ENCODE measurements around the gene THBS1.

DNA sequence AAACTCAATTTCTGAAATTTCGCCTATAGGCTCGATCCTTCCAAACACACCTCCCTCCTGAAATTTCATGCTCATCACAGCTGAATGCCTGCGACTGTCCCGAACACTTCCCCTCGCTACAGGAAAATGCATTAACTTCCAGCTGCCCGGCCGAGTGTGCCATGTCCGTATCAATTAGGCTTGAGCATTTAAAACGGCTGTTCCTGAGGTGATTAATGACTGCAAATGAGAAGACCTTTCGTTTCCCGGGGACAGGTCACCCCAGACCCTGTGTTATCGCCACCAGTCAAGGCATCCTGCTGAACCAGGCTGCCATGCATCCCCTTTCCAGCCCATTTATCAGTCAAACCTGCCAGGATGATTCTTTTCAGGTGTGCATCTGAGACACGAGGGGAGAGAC, 63.3 kb downstream of the THBS1 start:
- TF ChIP-seq, protein P1, sequence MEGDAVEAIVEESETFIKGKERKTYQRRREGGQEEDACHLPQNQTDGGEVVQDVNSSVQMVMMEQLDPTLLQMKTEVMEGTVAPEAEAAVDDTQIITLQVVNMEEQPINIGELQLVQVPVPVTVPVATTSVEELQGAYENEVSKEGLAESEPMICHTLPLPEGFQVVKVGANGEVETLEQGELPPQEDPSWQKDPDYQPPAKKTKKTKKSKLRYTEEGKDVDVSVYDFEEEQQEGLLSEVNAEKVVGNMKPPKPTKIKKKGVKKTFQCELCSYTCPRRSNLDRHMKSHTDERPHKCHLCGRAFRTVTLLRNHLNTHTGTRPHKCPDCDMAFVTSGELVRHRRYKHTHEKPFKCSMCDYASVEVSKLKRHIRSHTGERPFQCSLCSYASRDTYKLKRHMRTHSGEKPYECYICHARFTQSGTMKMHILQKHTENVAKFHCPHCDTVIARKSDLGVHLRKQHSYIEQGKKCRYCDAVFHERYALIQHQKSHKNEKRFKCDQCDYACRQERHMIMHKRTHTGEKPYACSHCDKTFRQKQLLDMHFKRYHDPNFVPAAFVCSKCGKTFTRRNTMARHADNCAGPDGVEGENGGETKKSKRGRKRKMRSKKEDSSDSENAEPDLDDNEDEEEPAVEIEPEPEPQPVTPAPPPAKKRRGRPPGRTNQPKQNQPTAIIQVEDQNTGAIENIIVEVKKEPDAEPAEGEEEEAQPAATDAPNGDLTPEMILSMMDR (conservative IDR thresholded peaks at IDR 0.05; ENCODE audit: low read depth, low read length): no peak
- TF ChIP-seq EZH2phosphoT487 (IDR thresholded peaks at IDR 0.05; ENCODE audit: borderline replicate concordance, low read length): no peak

All from PC-3 (cell line).